RWPE2 (cell line): ENCODE measurements around the gene SIRT6.

ENCODE experiments used
- ATAC-seq: fragments of 200-7000 bp; cut with Tn5 transposase; 3 replicates; pipeline ENCODE4 v1.9.1; 2021; ENCODE audit warnings: low read depth
- DNase-seq: peaks from one replicate; pipeline ENCODE4 v3.0.0-alpha.2; 2020; ENCODE audit warnings: low spot score
- H3K27ac ChIP-seq: fragments of 450-650 bp; 2 replicates; pipeline ENCODE4 v1.5.1; 2017; ENCODE audit warnings: mild to moderate bottlenecking; ENCODE audit not compliant: poor library complexity, severe bottlenecking
- H3K27me3 ChIP-seq: fragments of 250-450 bp; sonication (Bioruptor Pico); 2 replicates; pipeline ENCODE4 v1.5.1; 2021; ENCODE audit warnings: mild to moderate bottlenecking, moderate library complexity; ENCODE audit not compliant: insufficient read depth, poor library complexity, severe bottlenecking
- H3K36me3 ChIP-seq: fragments of 250-450 bp; sonication (Bioruptor Pico); 2 replicates; pipeline ENCODE4 v1.5.1; 2020; ENCODE audit warnings: low read depth, mild to moderate bottlenecking, moderate library complexity
- H3K4me1 ChIP-seq: fragments of 250-450 bp; sonication (Bioruptor Pico); 2 replicates; pipeline ENCODE4 v1.5.1; 2021; ENCODE audit warnings: mild to moderate bottlenecking, moderate library complexity; ENCODE audit not compliant: insufficient read depth, poor library complexity, severe bottlenecking
- H3K4me3 ChIP-seq: fragments of 250-450 bp; sonication (Bioruptor Pico); 2 replicates; pipeline ENCODE4 v1.5.1; 2021; ENCODE audit warnings: mild to moderate bottlenecking, moderate library complexity; ENCODE audit not compliant: severe bottlenecking
- H3K9me3 ChIP-seq: fragments of 250-450 bp; sonication (Bioruptor Pico); 2 replicates; pipeline ENCODE4 v1.5.1; 2021; ENCODE audit warnings: mild to moderate bottlenecking, moderate library complexity; ENCODE audit not compliant: severe bottlenecking
- TF ChIP-seq, protein P1 (sequence below): fragments of 450-650 bp; IDR thresholded peaks from one replicate; pipeline ENCODE4 v1.5.1; 2017; ENCODE audit warnings: mild to moderate bottlenecking, moderate library complexity; ENCODE audit not compliant: poor library complexity, severe bottlenecking

The SIRT6 gene

GRCh38 chr19:4154571-4155312 lies 27.6 kb downstream of the SIRT6 start:
- Histone ChIP-seq H3K9me3 (no peaks in the 10 kb centered on the region), H3K36me3 (no peaks in the 10 kb centered on the region), H3K27me3 (no peaks in the 10 kb centered on the region), H3K4me1 (no peaks in the 10 kb centered on the region), H3K4me3 (no peak overlapping the region), H3K27ac (no peak overlapping the region)
- DNase-seq, result no peak
- ATAC-seq, result no peak
- TF ChIP-seq, protein P1, sequence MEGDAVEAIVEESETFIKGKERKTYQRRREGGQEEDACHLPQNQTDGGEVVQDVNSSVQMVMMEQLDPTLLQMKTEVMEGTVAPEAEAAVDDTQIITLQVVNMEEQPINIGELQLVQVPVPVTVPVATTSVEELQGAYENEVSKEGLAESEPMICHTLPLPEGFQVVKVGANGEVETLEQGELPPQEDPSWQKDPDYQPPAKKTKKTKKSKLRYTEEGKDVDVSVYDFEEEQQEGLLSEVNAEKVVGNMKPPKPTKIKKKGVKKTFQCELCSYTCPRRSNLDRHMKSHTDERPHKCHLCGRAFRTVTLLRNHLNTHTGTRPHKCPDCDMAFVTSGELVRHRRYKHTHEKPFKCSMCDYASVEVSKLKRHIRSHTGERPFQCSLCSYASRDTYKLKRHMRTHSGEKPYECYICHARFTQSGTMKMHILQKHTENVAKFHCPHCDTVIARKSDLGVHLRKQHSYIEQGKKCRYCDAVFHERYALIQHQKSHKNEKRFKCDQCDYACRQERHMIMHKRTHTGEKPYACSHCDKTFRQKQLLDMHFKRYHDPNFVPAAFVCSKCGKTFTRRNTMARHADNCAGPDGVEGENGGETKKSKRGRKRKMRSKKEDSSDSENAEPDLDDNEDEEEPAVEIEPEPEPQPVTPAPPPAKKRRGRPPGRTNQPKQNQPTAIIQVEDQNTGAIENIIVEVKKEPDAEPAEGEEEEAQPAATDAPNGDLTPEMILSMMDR, result no peak

- no peaks in the 10 kb centered on the region for H3K4me1 ChIP-seq
- H3K4me3 ChIP-seq, result no peak overlapping the region
- H3K27me3 ChIP-seq, result no peaks in the 10 kb centered on the region
- no peaks in the 10 kb centered on the region for H3K36me3 ChIP-seq
- DNase-seq (no peak), ATAC-seq (no peak)
- H3K9me3 ChIP-seq, result no peaks in the 10 kb centered on the region
- TF ChIP-seq, protein P1, result no peak
- no peak overlapping the region for H3K27ac ChIP-seq
These were observed 29.9 kb downstream of the SIRT6 start for GRCh38 chr19:4152241-4152998.

GRCh38 chr19:4151623-4152022 lies 30.7 kb downstream of the SIRT6 start:
- ATAC-seq, result no peak
- no peak for DNase-seq
- no peak overlapping the region for H3K27ac ChIP-seq
- H3K4me1 ChIP-seq, result no peaks in the 10 kb centered on the region
- TF ChIP-seq, protein P1, result no peak
- H3K27me3 ChIP-seq, result no peaks in the 10 kb centered on the region
- H3K4me3 ChIP-seq, result no peak overlapping the region
- no peaks in the 10 kb centered on the region for H3K36me3 ChIP-seq
- H3K9me3 ChIP-seq, result no peaks in the 10 kb centered on the region

DNA sequence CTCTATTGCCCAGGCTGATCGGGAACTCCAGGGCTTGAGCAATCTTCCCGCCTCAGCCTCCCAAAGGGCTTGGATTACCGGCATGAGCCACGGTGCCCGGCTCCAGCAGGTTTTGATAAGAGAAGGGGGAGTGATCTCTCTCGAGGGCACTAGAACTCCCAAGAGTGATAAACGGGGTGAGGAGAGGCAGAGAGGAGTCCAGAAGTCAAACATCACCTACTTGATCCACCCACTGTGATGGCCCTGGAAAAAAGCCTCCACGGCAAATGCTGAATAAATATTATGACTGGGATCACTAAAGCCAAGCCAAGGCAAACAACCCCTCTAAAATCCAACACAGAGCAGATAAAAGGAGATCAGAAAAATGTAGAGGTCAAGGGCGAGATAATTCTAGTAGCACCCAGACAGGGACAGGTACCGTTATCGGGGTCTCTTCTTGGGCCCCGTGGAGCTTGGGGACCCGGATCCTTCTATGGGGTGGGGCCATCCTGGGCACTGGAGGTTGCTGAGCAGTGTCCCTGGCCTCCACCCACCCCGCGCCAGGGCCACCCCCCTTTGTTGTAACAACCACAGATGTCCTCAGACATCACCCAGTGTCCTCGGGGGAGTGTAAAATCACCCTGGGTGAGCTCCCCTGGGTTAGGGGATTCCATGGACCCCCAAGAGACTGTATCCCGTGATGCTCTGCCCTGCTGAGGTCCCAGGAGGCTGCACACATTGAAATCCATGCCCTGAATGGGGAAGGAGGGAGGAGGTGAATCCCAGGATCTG lies 32.7 kb downstream of the SIRT6 start:
- H3K4me1 ChIP-seq, result no peaks in the 10 kb centered on the region
- H3K9me3 ChIP-seq, result no peaks in the 10 kb centered on the region
- TF ChIP-seq, protein P1, result no peak
- H3K27ac ChIP-seq, result no peak overlapping the region
- H3K27me3 ChIP-seq, result no peaks in the 10 kb centered on the region
- DNase-seq (no peak), ATAC-seq (no peak)
- H3K36me3 ChIP-seq, result no peaks in the 10 kb centered on the region
- no peak overlapping the region for H3K4me3 ChIP-seq
